PC-3 (cell line): ENCODE measurements around the gene C6orf118.

ENCODE experiments used
- EZH2 ChIP-seq: fragments of 300-600 bp; sonication (generic); IDR thresholded peaks from one replicate; pipeline ENCODE4 v1.6.1; 2017; ENCODE audit warnings: antibody characterized with exemption, mild to moderate bottlenecking, low read length; ENCODE audit not compliant: unreplicated experiment
- EZH2phosphoT487 ChIP-seq: fragments of 300-600 bp; sonication (generic); IDR thresholded peaks from 2 replicates; pipeline ENCODE4 v1.6.1; 2018; ENCODE audit warnings: mild to moderate bottlenecking, antibody characterized with exemption, low read length, borderline replicate concordance
- TF ChIP-seq, protein P1 (sequence below): fragments of 300-600 bp; sonication (generic); conservative IDR thresholded peaks from 2 replicates; pipeline ENCODE4 v1.5.1; 2017; ENCODE audit warnings: antibody characterized with exemption, low read depth, mild to moderate bottlenecking, low read length

DNA sequence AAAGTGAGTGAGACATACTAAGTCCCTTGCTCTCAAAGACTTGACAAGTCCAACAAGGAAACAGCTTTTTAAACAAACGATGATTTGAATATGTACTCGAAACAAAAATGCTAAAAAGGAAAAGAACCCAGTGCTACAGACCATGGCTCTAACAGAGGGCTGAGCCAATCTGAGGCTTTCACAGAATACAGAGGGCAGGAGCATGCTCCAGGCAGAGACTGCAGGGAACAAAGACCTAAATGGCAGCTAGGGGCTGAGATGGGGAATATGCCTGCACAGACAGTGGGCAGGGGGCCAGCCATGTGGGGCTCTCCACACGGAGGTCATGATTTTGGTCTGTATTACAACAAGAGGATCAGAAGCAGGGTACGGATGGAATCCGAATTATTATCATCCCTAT is 31.1 kb upstream of the C6orf118 start:
- TF ChIP-seq EZH2 (no peak), EZH2phosphoT487 (no peak)
- TF ChIP-seq, protein P1, sequence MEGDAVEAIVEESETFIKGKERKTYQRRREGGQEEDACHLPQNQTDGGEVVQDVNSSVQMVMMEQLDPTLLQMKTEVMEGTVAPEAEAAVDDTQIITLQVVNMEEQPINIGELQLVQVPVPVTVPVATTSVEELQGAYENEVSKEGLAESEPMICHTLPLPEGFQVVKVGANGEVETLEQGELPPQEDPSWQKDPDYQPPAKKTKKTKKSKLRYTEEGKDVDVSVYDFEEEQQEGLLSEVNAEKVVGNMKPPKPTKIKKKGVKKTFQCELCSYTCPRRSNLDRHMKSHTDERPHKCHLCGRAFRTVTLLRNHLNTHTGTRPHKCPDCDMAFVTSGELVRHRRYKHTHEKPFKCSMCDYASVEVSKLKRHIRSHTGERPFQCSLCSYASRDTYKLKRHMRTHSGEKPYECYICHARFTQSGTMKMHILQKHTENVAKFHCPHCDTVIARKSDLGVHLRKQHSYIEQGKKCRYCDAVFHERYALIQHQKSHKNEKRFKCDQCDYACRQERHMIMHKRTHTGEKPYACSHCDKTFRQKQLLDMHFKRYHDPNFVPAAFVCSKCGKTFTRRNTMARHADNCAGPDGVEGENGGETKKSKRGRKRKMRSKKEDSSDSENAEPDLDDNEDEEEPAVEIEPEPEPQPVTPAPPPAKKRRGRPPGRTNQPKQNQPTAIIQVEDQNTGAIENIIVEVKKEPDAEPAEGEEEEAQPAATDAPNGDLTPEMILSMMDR: no peak
